BLaER1 treated with 17β-estradiol and CSF1 and Interleukin-3, amounts not matched to agents 10 nM and 100 nM (cell line): ENCODE results near the gene DIS3L2.
"Not testable (repeated sequence)": the region's sequence is repeated elsewhere in the genome, so short reads cannot be mapped to it uniquely, and the experiment has no call there.

ENCODE experiments used
- H3K27ac ChIP-seq, 11 experiments: shearing (Covaris generic); formaldehyde crosslinking; 2 replicates each; pipeline ENCODE4 v1.8.1; 2022
- H3K27me3 ChIP-seq, 11 experiments: shearing (Covaris generic); formaldehyde crosslinking; 2 replicates each; pipeline ENCODE4 v1.8.1; 2022
- H3K36me3 ChIP-seq, 11 experiments: shearing (Covaris generic); formaldehyde crosslinking; 2 replicates each; pipeline ENCODE4 v1.8.1; 2022
- H3K4me1 ChIP-seq, 10 experiments: shearing (Covaris generic); formaldehyde crosslinking; 2 replicates each; pipeline ENCODE4 v1.8.1; 2022
- H3K4me2 ChIP-seq, 11 experiments: shearing (Covaris generic); formaldehyde crosslinking; 2 replicates each; pipeline ENCODE4 v1.8.1; 2022
- H3K4me3 ChIP-seq, 10 experiments: shearing (Covaris generic); formaldehyde crosslinking; 2 replicates each; pipeline ENCODE4 v1.8.1; 2022
- H3K9ac ChIP-seq, 11 experiments: shearing (Covaris generic); formaldehyde crosslinking; 2 replicates each; pipeline ENCODE4 v1.8.1; 2022
- H3K9me3 ChIP-seq, 11 experiments: shearing (Covaris generic); formaldehyde crosslinking; replicated peaks in 1 of 11; 2 replicates each; pipeline ENCODE4 v1.8.1; 2022
- H4K20me1 ChIP-seq, 11 experiments: shearing (Covaris generic); formaldehyde crosslinking; 2 replicates each; pipeline ENCODE4 v1.8.1; 2022
- Cebpa-rat ChIP-seq, 11 experiments: shearing (Covaris generic); IDR thresholded peaks; 2 replicates each; pipeline ENCODE4 v1.8.1; 2022

DIS3L2 gene

DNA sequence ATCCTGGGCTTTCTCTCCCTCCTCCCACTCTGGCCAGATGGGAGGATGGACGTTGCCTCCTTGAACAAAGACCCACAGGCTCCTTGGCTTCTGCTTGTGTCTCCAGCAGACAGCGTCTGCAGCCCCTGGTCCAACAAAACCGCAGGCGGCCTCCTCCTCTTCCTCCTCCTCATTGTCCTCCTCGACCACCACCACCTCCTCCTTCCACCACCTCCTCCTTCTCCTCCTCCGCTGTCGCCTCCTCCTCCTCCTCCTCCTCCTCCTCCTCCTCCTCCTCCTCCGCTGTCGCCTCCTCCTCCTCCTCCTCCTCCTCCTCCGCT is 371.4 kb downstream of the DIS3L2 start:
- H4K20me1 ChIP-seq: peaks cover under 1 to 36% (median 6%) of the 10 kb centered on the region in 11 experiments; a peak in 14 of 22 replicates
- H3K9me3 ChIP-seq: no peaks in the 10 kb centered on the region
- H3K4me3 ChIP-seq: no peak overlapping the region
- H3K27ac ChIP-seq: 0 out of 22 replicates have a peak overlapping the region, but pooled peaks of 1 of the 11 experiments have one; percentile 15
- peaks cover 11 to 50% (median 33%) of the 10 kb centered on the region in 10 experiments for H3K4me1 ChIP-seq
- H3K9ac ChIP-seq: no peak overlapping the region
- H3K4me2 ChIP-seq: peak overlapping the region in 3 of 11 experiments; percentile 4 to 28 (median 12); a peak in 3 of 22 replicates
- no peaks in the 10 kb centered on the region for H3K27me3 ChIP-seq
- TF ChIP-seq Cebpa-rat (IDR thresholded peaks at IDR 0.05): no peak
- peaks cover 0 to 20% (median 9%) of the 10 kb centered on the region in 11 experiments; a peak in 8 of 22 replicates for H3K36me3 ChIP-seq

DNA sequence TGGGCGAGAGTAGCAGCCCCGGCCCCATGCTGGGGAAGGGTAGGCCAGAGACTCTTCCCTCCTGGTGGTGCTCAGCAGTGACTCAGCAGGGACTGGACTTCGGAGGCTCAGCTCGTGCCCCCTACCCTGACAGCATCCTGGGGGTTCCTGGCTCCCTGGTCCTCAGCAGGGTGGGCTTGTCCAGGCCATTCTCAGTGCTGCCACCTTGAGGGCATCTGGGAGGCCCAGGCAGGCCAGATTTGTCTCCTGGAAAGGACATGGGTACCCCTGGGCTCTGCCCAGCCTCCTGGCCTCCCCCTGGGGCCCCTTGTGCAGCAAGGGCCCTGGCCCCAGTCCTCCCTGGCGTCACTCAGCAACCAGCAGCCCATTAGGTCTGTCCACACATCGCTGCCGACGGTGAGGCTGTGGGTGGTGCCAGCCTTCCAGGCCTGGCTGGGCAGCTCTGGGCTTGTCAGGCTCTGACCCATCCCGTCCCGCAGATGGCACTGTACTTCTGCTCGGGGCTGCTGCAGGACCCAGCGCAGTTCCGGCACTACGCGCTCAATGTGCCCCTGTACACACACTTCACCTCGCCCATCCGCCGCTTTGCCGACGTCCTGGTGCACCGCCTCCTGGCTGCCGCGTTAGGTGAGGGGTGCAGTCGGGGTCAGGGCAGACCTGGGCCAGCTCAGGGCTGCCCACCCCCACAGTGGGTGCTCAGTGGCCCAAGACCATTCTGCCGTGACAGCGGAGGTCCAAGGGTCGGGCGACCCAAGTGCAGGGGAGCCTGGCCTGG is 372.0 kb downstream of the DIS3L2 start:
- Histone ChIP-seq H3K27me3 (no peaks in the 10 kb centered on the region), H3K4me2 (no peak overlapping the region), H3K9me3 (no peaks in the 10 kb centered on the region), H3K27ac (no peak overlapping the region), H3K36me3 (peaks cover 0 to 20% (median 9%) of the 10 kb centered on the region in 11 experiments; a peak in 8 of 22 replicates), H3K9ac (no peak overlapping the region), H3K4me1 (peaks cover 5 to 44% (median 27%) of the 10 kb centered on the region in 10 experiments), H4K20me1 (peaks cover 0 to 29% (median 6%) of the 10 kb centered on the region in 11 experiments; a peak in 11 of 22 replicates), H3K4me3 (no peak overlapping the region)
- no peak for TF ChIP-seq Cebpa-rat (IDR thresholded peaks at IDR 0.05)

DNA sequence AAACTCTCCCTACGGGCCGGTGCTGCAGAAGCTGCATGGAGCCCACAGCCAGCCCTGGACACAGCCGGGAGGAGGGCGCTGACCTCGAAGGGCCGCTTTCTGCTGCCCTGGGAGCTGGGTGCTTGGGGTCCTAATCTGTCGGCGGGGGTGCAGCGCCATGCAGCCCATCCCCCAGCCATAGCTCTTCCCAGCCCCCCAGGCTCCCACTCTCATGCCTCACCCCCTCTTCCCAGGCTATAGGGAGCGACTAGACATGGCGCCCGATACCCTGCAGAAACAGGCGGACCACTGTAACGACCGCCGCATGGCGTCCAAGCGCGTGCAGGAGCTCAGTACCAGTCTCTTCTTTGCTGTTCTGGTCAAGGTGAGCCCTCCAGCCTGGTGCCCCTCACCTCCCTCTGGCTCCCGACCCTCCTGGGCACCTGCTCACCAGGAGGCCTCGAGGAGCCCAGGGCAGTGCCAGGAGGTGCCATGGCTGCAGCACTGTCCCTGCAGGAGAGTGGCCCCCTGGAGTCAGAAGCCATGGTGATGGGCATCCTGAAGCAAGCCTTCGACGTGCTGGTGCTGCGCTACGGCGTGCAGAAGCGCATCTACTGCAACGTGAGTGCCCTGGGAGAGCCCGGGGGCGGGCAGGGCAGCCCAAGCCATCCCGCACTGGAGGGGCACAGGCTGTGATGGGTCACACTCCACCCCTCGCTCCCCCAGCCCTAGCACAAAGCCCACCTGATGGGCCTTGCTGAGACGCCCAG is 372.8 kb downstream of the DIS3L2 start:
- Histone ChIP-seq H3K4me1 (peaks cover 0 to 36% (median 19%) of the 10 kb centered on the region in 10 experiments; a peak in 12 of 20 replicates), H3K36me3 (peaks cover 0 to 20% (median 9%) of the 10 kb centered on the region in 11 experiments; a peak in 8 of 22 replicates), H4K20me1 (peaks cover 0 to 21% (median 0%) of the 10 kb centered on the region in 11 experiments; a peak in 3 of 22 replicates)
- not testable (repeated sequence) for H3K9ac ChIP-seq, H3K27me3 ChIP-seq, H3K4me3 ChIP-seq, H3K9me3 ChIP-seq, H3K4me2 ChIP-seq, H3K27ac ChIP-seq

DNA sequence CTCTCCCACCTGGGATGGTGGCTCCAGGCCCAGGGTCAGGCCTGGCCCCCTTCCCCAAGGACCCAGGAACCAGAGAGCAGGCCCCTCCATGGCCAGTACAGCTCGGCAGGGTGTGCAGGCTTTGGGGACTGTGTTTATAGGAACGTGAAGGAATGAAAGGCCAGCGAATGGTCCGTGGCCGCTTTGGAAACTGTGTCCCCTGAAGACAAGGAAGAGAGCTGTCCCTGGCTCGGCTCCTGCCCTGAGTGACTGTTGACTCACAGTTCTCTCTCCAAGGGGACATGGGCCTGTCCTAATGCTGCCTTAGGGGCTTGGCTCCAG is 373.3 kb downstream of the DIS3L2 start:
- H3K9ac ChIP-seq, H3K4me3 ChIP-seq, H3K27ac ChIP-seq, H3K4me2 ChIP-seq, H3K27me3 ChIP-seq, H3K9me3 ChIP-seq: not testable (repeated sequence)
- H4K20me1 ChIP-seq: peaks cover 0 to 25% (median 0%) of the 10 kb centered on the region in 11 experiments; a peak in 3 of 22 replicates
- peaks cover 0 to 31% (median 17%) of the 10 kb centered on the region in 10 experiments; a peak in 12 of 20 replicates for H3K4me1 ChIP-seq
- peaks cover 0 to 20% (median 9%) of the 10 kb centered on the region in 11 experiments; a peak in 8 of 22 replicates for H3K36me3 ChIP-seq

DNA sequence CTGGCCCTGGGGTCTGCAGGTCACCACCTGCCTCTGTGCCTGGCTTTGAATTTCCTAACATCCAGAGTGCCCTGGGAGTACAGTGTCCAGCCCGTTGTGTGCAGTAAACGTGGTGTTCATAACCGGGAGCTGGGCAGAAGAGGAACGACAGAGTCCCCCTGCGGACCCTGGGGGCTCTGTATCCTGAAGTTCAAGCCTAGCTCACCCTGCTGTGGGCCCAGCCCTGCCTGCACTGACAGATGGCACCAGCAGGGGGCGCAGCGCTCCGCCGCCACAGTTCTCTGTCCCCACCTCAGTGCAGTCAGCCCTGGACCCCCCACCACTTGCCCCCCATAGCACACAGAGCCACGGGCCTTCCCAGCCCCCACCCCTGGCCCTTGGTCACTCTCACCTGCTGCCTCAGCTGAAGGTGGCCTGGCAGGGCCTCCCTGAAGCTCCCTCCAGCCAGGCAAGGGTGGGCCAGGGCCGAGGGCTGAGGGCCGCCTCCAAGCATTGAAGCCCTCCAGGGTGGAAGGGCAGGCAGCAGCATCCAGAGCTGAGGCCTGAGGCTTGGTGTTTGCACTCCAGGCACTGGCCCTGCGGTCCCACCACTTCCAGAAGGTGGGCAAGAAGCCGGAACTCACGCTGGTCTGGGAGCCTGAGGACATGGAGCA is 373.8 kb downstream of the DIS3L2 start:
- H3K36me3 ChIP-seq: peaks cover 0 to 23% (median 9%) of the 10 kb centered on the region in 11 experiments; a peak in 8 of 22 replicates
- peaks cover 0 to 31% (median 15%) of the 10 kb centered on the region in 10 experiments; a peak in 12 of 20 replicates for H3K4me1 ChIP-seq
- peaks cover 0 to 25% (median 0%) of the 10 kb centered on the region in 11 experiments; a peak in 3 of 22 replicates for H4K20me1 ChIP-seq
- H3K27ac ChIP-seq, H3K9ac ChIP-seq, H3K27me3 ChIP-seq, H3K4me2 ChIP-seq, H3K9me3 ChIP-seq, H3K4me3 ChIP-seq: not testable (repeated sequence)

DNA sequence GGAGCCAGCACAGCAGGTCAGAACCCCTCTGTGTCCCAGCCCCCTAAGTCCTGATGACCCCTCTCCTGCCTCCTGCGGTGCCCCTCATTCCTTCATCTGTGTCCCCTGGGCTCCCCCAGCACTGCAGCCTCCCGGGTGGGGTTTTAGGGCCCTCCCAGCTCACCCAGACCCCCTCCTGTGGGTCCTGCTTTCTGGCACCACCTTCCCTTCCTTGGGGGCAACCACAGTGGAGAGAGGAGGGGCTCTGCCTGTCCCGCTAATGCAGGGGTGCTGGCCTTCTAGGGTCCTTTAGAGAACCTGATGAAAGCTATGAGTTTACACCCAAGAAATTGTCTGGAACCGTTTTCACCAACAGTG is 374.3 kb downstream of the DIS3L2 start:
- H3K4me3 ChIP-seq: no peak overlapping the region
- TF ChIP-seq Cebpa-rat (IDR thresholded peaks at IDR 0.05): no peak
- H4K20me1 ChIP-seq: peaks cover 0 to 25% (median 0%) of the 10 kb centered on the region in 11 experiments; a peak in 3 of 22 replicates
- no peaks in the 10 kb centered on the region for H3K27me3 ChIP-seq
- H3K9me3 ChIP-seq: no peaks in the 10 kb centered on the region
- peak overlapping the region in 1 of 11 experiments; percentile 30; a peak in 3 of 22 replicates for H3K4me2 ChIP-seq
- peak overlapping the region in 3 of 11 experiments; percentile 10 to 60 (median 26); a peak in 3 of 22 replicates for H3K9ac ChIP-seq
- peaks cover 0 to 31% (median 15%) of the 10 kb centered on the region in 10 experiments; a peak in 12 of 20 replicates for H3K4me1 ChIP-seq
- H3K27ac ChIP-seq: no peak overlapping the region; a peak in 1 of 22 replicates
- H3K36me3 ChIP-seq: peaks cover 0 to 28% (median 9%) of the 10 kb centered on the region in 11 experiments; a peak in 7 of 22 replicates

DNA sequence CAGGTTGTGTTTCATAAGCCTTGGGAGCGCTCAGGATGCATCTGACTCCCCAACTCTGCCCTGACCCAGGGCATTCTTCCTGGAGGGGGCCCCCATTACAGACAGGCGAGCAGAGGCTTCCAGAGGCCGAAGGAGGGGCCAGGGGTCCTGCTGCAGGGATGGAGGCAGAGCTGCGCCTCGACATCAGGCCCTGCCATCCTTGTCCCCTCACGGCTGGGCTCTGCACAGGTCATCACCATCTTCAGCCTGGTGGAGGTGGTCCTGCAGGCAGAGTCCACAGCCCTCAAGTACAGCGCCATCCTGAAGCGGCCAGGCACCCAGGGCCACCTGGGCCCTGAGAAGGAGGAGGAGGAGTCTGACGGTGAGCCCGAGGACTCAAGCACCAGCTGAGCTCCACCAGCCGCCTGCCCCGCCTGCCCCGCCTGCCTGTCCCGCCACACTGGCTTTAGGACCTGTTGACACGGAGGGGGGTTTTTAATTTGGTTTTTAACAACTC is 374.8 kb downstream of the DIS3L2 start:
- Histone ChIP-seq H3K4me2 (peak overlapping the region in 5 of 11 experiments; percentile 24 to 42 (median 34); a peak in 5 of 22 replicates), H3K9me3 (no peaks in the 10 kb centered on the region), H3K36me3 (peaks cover 0 to 28% (median 9%) of the 10 kb centered on the region in 11 experiments; a peak in 7 of 22 replicates), H3K27ac (peak overlapping the region in 3 of 11 experiments; percentile 4 to 34 (median 8); a peak in 2 of 22 replicates), H4K20me1 (peaks cover 0 to 25% (median 0%) of the 10 kb centered on the region in 11 experiments; a peak in 3 of 22 replicates), H3K4me3 (no peak overlapping the region), H3K9ac (peak overlapping the region in 5 of 11 experiments; percentile 10 to 60 (median 26); a peak in 6 of 22 replicates), H3K4me1 (peaks cover 0 to 27% (median 15%) of the 10 kb centered on the region in 10 experiments; a peak in 12 of 20 replicates), H3K27me3 (no peaks in the 10 kb centered on the region)
- no peak for TF ChIP-seq Cebpa-rat (IDR thresholded peaks at IDR 0.05)

DNA sequence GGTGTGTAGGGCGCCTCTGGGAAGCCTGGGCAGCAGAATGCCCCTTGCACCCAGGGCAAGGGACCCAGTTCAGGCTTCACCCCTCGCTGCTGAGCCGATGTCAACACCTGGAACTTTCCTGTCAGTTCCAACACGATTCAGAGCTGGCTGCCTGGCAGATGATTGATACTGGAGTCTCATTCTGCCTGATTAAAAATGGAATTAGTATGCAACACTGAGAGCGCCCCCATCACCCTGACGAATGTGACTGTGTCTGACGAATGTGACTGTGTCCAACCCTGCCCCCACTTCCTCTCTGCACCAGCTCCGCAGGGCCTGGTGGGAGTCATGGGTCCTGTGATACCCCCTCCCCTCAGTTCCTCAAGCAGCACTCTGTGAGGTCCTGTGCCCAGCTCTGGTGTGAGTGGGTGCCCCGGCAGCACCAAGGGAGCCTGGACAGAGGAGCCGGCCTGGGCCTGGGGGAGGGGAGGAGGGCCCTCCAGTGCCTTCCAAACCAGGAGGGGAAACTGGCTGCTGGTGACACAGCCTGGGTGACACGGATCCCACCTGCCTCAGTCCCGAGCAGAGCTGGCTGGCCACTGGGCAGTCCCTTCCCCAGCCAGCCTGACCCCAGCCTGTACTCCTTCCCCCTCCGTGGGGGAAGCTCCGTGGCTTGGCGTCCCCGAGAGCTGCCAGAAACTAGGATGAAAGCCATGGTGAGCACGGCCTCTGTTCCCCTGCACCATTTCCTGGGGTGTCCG is 375.6 kb downstream of the DIS3L2 start:
- peak overlapping the region in 3 of 11 experiments; percentile 4 to 34 (median 8); a peak in 3 of 22 replicates for H3K27ac ChIP-seq
- H3K4me2 ChIP-seq: peak overlapping the region in 5 of 11 experiments; percentile 24 to 42 (median 34); a peak in 5 of 22 replicates
- peaks cover 0 to 26% (median 15%) of the 10 kb centered on the region in 10 experiments; a peak in 12 of 20 replicates for H3K4me1 ChIP-seq
- H3K36me3 ChIP-seq: peaks cover 0 to 28% (median 9%) of the 10 kb centered on the region in 11 experiments; a peak in 7 of 22 replicates
- TF ChIP-seq Cebpa-rat (IDR thresholded peaks at IDR 0.05): no peak
- H3K4me3 ChIP-seq: no peak overlapping the region
- peak overlapping the region in 5 of 11 experiments; percentile 10 to 60 (median 22); a peak in 6 of 22 replicates for H3K9ac ChIP-seq
- H3K27me3 ChIP-seq: no peaks in the 10 kb centered on the region
- no peaks in the 10 kb centered on the region for H3K9me3 ChIP-seq
- peaks cover 0 to 25% (median 0%) of the 10 kb centered on the region in 11 experiments; a peak in 4 of 22 replicates for H4K20me1 ChIP-seq

DNA sequence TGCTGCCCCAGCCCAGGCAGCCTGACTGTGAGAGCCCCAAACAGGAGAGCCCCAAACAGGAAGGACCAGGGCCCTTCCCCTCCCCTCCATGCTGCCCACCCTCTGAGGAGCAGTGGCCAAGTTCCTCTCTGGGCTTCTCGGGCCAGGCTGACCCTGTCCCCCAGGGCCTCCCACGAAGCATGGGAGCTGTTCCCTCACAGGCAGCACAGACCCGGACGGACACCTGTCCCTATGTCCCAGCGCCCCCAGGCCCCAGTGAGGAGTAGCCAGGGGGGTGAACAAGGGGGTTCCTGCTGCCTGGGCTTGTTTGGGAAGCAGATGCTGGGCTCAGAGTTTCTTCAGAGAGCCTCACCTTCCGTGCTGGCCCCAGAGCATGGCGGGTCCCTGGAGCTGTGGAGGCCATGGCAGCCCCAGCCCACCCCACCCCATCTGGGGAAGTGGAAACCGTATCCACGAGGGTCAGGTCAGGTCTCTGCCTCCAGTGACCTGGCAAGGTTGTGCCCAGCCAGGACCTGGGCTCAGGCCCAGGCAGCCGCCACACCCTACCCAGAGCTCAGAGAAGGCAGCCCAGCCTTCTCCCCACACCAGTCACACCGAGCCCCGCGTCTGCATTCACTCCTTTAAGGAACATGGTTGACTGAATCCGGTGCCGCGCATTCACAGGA is 376.7 kb downstream of the DIS3L2 start:
- H3K4me2 ChIP-seq, H3K9me3 ChIP-seq: not testable (repeated sequence)
- H3K4me1 ChIP-seq: peaks cover 0 to 18% (median 12%) of the 10 kb centered on the region in 10 experiments; a peak in 12 of 20 replicates

More for the DNA sequence above, 376.7 kb downstream of the DIS3L2 start:
- H4K20me1 ChIP-seq: peaks cover 0 to 27% (median 0%) of the 10 kb centered on the region in 11 experiments; a peak in 4 of 22 replicates
- not testable (repeated sequence) for H3K9ac ChIP-seq, H3K4me3 ChIP-seq, H3K27ac ChIP-seq, H3K27me3 ChIP-seq
- H3K36me3 ChIP-seq: peaks cover 0 to 28% (median 9%) of the 10 kb centered on the region in 11 experiments; a peak in 7 of 22 replicates
